ENCODE data around the gene R3HDM4. TPM values are rescaled to one million over a fixed set of nuclear protein-coding genes. Genes with fewer than 3 reads are reported as not detected.
A peak's percentile ranks its signal among the peaks of the same experiment; 100 is the strongest.
"Not testable (repeated sequence)": the region's sequence is repeated elsewhere in the genome, so short reads cannot be mapped to it uniquely, and the experiment has no call there.

The R3HDM4 gene
- total and polyA plus RNA-seq, 10 donors: 41.0 to 175 (median 89.1) TPM

DNA sequence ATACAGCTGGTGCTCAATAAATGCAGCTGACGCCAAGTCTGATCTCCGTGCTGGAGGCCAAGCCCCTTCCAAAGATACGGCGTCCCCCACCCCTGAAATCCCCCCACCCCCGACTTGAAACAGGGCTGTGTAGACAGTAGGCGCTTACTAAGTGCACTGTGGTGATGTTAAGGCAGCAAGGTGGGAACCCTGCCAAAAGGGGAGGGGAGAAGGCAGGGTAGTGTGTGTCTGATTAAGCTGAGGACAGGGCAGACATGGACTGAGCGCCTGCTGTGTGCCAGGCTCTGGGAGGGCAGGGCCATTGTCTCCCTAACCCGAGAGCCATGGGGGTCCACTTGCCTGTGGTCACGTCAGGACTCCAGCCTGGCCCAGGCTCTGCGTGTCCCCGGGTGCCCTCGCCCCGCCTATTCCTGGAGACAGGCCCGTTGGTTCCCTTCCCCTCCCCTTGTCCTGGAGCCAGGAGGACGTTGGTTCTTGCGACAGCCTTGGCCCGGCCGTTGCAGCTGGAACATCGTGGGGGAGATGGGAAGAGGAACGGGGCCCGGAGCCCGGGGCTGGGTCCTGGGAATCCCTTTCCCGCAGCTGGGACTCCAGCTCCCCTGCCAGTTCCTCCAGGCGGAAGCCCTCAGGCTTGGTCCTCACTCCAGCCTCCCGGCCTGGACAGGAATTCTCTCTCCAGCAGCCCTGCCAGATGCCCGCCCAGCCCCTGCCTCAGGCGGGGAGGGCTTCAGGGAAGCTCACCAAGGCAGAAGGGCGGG is 62.6 kb downstream of the R3HDM4 start:
- TF ChIP-seq POLR2A (IDR thresholded peaks at IDR 0.05) (no peak), POLR2AphosphoS5 (IDR thresholded peaks at IDR 0.05) (peak; percentile 80 to 88 (median 81))
- H3K4me1 ChIP-seq: peaks cover 0 to 60% (median 30%) of the 10 kb centered on the region in 6 donors
- H3K27me3 ChIP-seq (replicated peaks in 1 of 7): peaks cover 0 to 97% (median 55%) of the 10 kb centered on the region in 7 donors
- peak overlapping the region in 7 of 8 donors; percentile 60 to 82 (median 79) for H3K27ac ChIP-seq
- H3K4me3 ChIP-seq: peak overlapping the region in 1 of 8 donors; percentile 5
- H3K36me3 ChIP-seq: no peaks in the 10 kb centered on the region
- WGBS, 5 donors: 20 to 24% (median 21%) methylated on average over 17 to 28 of the region's 28 CpGs
- peak; percentile 81 for DNase-seq
- intact Hi-C loops (cut with DNase I; ENCODE audit: low total_unique reads): loop anchor here (10.0 kb wide), 1 partner anchor 76 kb away; no protein-coding TSS in a partner anchor
- H3K9me3 ChIP-seq: no peaks in the 10 kb centered on the region

DNA sequence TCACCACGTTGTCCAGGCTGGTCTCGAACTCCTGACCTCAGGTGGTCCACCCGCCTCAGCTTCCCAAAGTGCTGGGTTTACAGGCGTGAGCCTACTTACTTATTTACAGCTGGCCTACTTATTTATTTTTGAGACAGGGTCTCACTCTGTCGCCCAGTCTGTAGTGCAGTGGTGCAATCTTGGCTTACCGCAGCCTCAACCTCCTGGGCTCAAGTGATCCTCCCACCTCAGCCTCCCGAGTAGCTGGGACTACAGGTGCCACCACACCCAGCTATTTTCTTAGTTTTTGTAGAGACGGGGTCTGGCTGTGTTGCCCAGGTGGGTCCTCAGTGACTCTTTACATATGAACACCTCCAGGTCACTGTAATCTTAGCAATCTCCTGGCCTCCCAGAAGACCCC is 63.8 kb downstream of the R3HDM4 start:
- 62 to 84% (median 74%) methylated on average over 8 of the region's 8 CpGs for WGBS, 5 donors
- DNase-seq; intact Hi-C loops (cut with DNase I; ENCODE audit: low total_unique reads); H3K36me3 ChIP-seq; H3K9me3 ChIP-seq; H3K4me3 ChIP-seq: not testable (repeated sequence)
- peak overlapping the region in 3 of 8 donors; percentile 15 to 79 (median 63) for H3K27ac ChIP-seq
- peaks cover 0 to 97% (median 64%) of the 10 kb centered on the region in 7 donors for H3K27me3 ChIP-seq (replicated peaks in 1 of 7)
- H3K4me1 ChIP-seq: peaks cover 0 to 68% (median 31%) of the 10 kb centered on the region in 6 donors

DNA sequence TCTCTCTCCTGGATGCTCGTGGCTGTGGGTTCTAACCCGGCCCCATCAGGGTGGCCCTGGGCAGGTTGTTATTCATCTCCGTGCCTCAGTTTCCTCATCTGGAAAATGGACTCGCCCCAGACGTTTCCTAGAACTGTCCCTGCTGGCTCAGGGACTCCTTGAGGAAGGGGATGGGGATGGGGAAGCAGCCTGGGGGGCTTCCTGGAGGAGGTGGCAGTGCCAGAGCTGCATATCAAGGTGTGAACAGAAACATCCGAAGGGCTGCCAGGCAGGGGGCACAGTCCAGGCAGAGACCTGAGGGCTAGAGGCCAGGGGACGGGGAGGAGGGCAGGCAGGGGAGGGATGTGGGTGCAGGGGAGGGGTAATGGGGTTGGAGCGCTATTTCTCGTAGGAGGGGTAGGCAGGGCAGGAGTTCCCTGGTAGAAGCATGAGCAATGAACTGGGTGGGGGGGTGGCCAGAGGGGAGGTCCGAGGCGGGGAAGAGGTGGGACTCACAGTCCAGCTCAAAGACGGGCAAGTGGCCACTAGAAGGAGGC is 64.6 kb downstream of the R3HDM4 start:
- H3K4me3 ChIP-seq: no peak overlapping the region
- peak overlapping the region in 3 of 8 donors; percentile 15 to 79 (median 63) for H3K27ac ChIP-seq
- intact Hi-C loops (cut with DNase I; ENCODE audit: low total_unique reads): no loop called here
- H3K36me3 ChIP-seq: no peaks in the 10 kb centered on the region
- WGBS, 5 donors: 25 to 46% (median 36%) methylated on average over 10 to 12 of the region's 12 CpGs
- TF ChIP-seq POLR2A (IDR thresholded peaks at IDR 0.05): no peak
- TF ChIP-seq POLR2AphosphoS5 (IDR thresholded peaks at IDR 0.05): no peak
- H3K4me1 ChIP-seq: peaks cover 0 to 74% (median 37%) of the 10 kb centered on the region in 6 donors
- peak; percentile 42 for DNase-seq
- peaks cover under 1 to 100% (median 67%) of the 10 kb centered on the region in 7 donors for H3K27me3 ChIP-seq (replicated peaks in 1 of 7)
- H3K9me3 ChIP-seq: no peaks in the 10 kb centered on the region

Small RNAs within 50 kb of the gene (small RNA-seq; reads per million reads assigned to genes)
- gene RNU6-9: 0 reads per million in 4 donors

Other genes with a start within 250 kb of the R3HDM4 start
- gene FSTL3, start 236.8 kb downstream of the R3HDM4 start, total RNA-seq: 10 to 100 TPM; 11.5 to 43.4 (median 16.6) TPM
- 10 to 100 TPM in 2 of 3 donors, 1 to 10 TPM in 1; 5.6 to 31.2 (median 10.9) TPM for gene FSTL3, start 236.8 kb downstream of the R3HDM4 start, polyA plus RNA-seq
- gene PRSS57, start 217.8 kb downstream of the R3HDM4 start, total RNA-seq: 1 to 10 TPM in 2 of 7 donors, under 1 TPM in 3, not detected in 2; 0.46 to 2.5 (median 0.60) TPM
- under 1 TPM; 0.24 to 0.70 (median 0.27) TPM for gene PRSS57, start 217.8 kb downstream of the R3HDM4 start, polyA plus RNA-seq
- gene PALM, start 204.3 kb downstream of the R3HDM4 start, total RNA-seq: 10 to 100 TPM; 19.9 to 80.1 (median 30.0) TPM
- 10 to 100 TPM in 1 of 3 donors, 1 to 10 TPM in 2; 6.0 to 24.1 (median 7.0) TPM for gene PALM, start 204.3 kb downstream of the R3HDM4 start, polyA plus RNA-seq
- not detected for gene MISP, start 162.1 kb downstream of the R3HDM4 start, total RNA-seq
- gene MISP, start 162.1 kb downstream of the R3HDM4 start, polyA plus RNA-seq: under 1 TPM in 1 of 3 donors, not detected in 2; 0.13 TPM
- gene PTBP1, start 115.8 kb downstream of the R3HDM4 start, total RNA-seq: 100 to 1,000 TPM; 147 to 305 (median 247) TPM
- 100 to 1,000 TPM in 1 of 3 donors, 10 to 100 TPM in 2; 89.9 to 130 (median 98.6) TPM for gene PTBP1, start 115.8 kb downstream of the R3HDM4 start, polyA plus RNA-seq
- gene PLPPR3, start 91.3 kb downstream of the R3HDM4 start, total RNA-seq: under 1 TPM in 5 of 7 donors, not detected in 2; 0.27 to 0.79 (median 0.43) TPM
- under 1 TPM in 1 of 3 donors, not detected in 2; 0.03 TPM for gene PLPPR3, start 91.3 kb downstream of the R3HDM4 start, polyA plus RNA-seq
- gene AZU1, start 85.4 kb downstream of the R3HDM4 start, total RNA-seq: 10 to 100 TPM in 3 of 7 donors, 1 to 10 TPM in 4; 3.1 to 69.7 (median 9.6) TPM
- gene AZU1, start 85.4 kb downstream of the R3HDM4 start, polyA plus RNA-seq: 1 to 10 TPM; 1.7 to 7.6 (median 4.2) TPM
- gene PRTN3, start 72.2 kb downstream of the R3HDM4 start, total RNA-seq: 100 to 1,000 TPM in 1 of 7 donors, 10 to 100 TPM in 3, 1 to 10 TPM in 3; 2.8 to 168 (median 11.7) TPM
- 1 to 10 TPM in 2 of 3 donors, under 1 TPM in 1; 0.89 to 3.3 (median 1.3) TPM for gene PRTN3, start 72.2 kb downstream of the R3HDM4 start, polyA plus RNA-seq
- 100 to 1,000 TPM in 1 of 7 donors, 10 to 100 TPM in 4, 1 to 10 TPM in 2; 3.9 to 137 (median 17.0) TPM for gene ELANE, start 60.9 kb downstream of the R3HDM4 start, total RNA-seq
- gene ELANE, start 60.9 kb downstream of the R3HDM4 start, polyA plus RNA-seq: 1 to 10 TPM; 2.8 to 6.7 (median 5.4) TPM
- 10 to 100 TPM; 11.3 to 59.5 (median 26.2) TPM for gene CFD, start 53.6 kb downstream of the R3HDM4 start, total RNA-seq
- gene CFD, start 53.6 kb downstream of the R3HDM4 start, polyA plus RNA-seq: 10 to 100 TPM in 2 of 3 donors, 1 to 10 TPM in 1; 6.6 to 25.3 (median 18.4) TPM
- gene MED16, start 20.0 kb downstream of the R3HDM4 start, total RNA-seq: 10 to 100 TPM; 37.0 to 60.7 (median 52.7) TPM
- gene MED16, start 20.0 kb downstream of the R3HDM4 start, polyA plus RNA-seq: 10 to 100 TPM; 43.2 to 82.1 (median 77.6) TPM
- not detected for gene RNU6-9, start 19.7 kb downstream of the R3HDM4 start, total RNA-seq
- gene RNU6-9, start 19.7 kb downstream of the R3HDM4 start, polyA plus RNA-seq: not detected
- under 1 TPM in 5 of 7 donors, not detected in 2; 0.30 to 0.50 (median 0.37) TPM for gene KISS1R, start 4.1 kb upstream of the R3HDM4 start, total RNA-seq
- gene KISS1R, start 4.1 kb upstream of the R3HDM4 start, polyA plus RNA-seq: under 1 TPM; 0.22 to 0.42 (median 0.27) TPM
- gene ARID3A, start 12.8 kb upstream of the R3HDM4 start, total RNA-seq: 10 to 100 TPM; 14.9 to 42.5 (median 22.6) TPM
- gene ARID3A, start 12.8 kb upstream of the R3HDM4 start, polyA plus RNA-seq: 10 to 100 TPM in 1 of 3 donors, 1 to 10 TPM in 2; 2.5 to 10.3 (median 3.2) TPM
- 10 to 100 TPM; 17.8 to 63.4 (median 28.2) TPM for gene WDR18, start 71.1 kb upstream of the R3HDM4 start, total RNA-seq
- gene WDR18, start 71.1 kb upstream of the R3HDM4 start, polyA plus RNA-seq: 10 to 100 TPM; 57.6 to 96.0 (median 85.9) TPM
- under 1 TPM in 2 of 7 donors, not detected in 5; 0.07 to 0.11 TPM for gene GRIN3B, start 87.2 kb upstream of the R3HDM4 start, total RNA-seq
- gene GRIN3B, start 87.2 kb upstream of the R3HDM4 start, polyA plus RNA-seq: not detected
- 100 to 1,000 TPM; 187 to 275 (median 240) TPM for gene TMEM259, start 107.9 kb upstream of the R3HDM4 start, total RNA-seq
- gene TMEM259, start 107.9 kb upstream of the R3HDM4 start, polyA plus RNA-seq: 100 to 1,000 TPM; 172 to 560 (median 460) TPM
- gene RNU6-2, start 108.3 kb upstream of the R3HDM4 start, total RNA-seq: not detected
- not detected for gene RNU6-2, start 108.3 kb upstream of the R3HDM4 start, polyA plus RNA-seq
- 100 to 1,000 TPM; 102 to 296 (median 233) TPM for gene CNN2, start 113.4 kb upstream of the R3HDM4 start, total RNA-seq
- 100 to 1,000 TPM; 126 to 147 (median 140) TPM for gene CNN2, start 113.4 kb upstream of the R3HDM4 start, polyA plus RNA-seq
- gene ABCA7, start 126.9 kb upstream of the R3HDM4 start, total RNA-seq: 100 to 1,000 TPM in 3 of 7 donors, 10 to 100 TPM in 4; 64.6 to 162 (median 94.7) TPM
- 100 to 1,000 TPM in 2 of 3 donors, 10 to 100 TPM in 1; 67.5 to 197 (median 152) TPM for gene ABCA7, start 126.9 kb upstream of the R3HDM4 start, polyA plus RNA-seq
- gene ARHGAP45, start 153.9 kb upstream of the R3HDM4 start, total RNA-seq: 100 to 1,000 TPM; 161 to 258 (median 237) TPM
- gene ARHGAP45, start 153.9 kb upstream of the R3HDM4 start, polyA plus RNA-seq: 100 to 1,000 TPM; 205 to 356 (median 329) TPM
- gene POLR2E, start 182.2 kb upstream of the R3HDM4 start, total RNA-seq: 100 to 1,000 TPM; 106 to 152 (median 123) TPM
- 100 to 1,000 TPM in 2 of 3 donors, 10 to 100 TPM in 1; 70.8 to 144 (median 105) TPM for gene POLR2E, start 182.2 kb upstream of the R3HDM4 start, polyA plus RNA-seq
- gene GPX4, start 190.8 kb upstream of the R3HDM4 start, total RNA-seq: 100 to 1,000 TPM; 138 to 275 (median 216) TPM
- gene GPX4, start 190.8 kb upstream of the R3HDM4 start, polyA plus RNA-seq: 100 to 1,000 TPM; 480 to 562 (median 522) TPM